ENCODE results near the gene OR6S1.

DNA sequence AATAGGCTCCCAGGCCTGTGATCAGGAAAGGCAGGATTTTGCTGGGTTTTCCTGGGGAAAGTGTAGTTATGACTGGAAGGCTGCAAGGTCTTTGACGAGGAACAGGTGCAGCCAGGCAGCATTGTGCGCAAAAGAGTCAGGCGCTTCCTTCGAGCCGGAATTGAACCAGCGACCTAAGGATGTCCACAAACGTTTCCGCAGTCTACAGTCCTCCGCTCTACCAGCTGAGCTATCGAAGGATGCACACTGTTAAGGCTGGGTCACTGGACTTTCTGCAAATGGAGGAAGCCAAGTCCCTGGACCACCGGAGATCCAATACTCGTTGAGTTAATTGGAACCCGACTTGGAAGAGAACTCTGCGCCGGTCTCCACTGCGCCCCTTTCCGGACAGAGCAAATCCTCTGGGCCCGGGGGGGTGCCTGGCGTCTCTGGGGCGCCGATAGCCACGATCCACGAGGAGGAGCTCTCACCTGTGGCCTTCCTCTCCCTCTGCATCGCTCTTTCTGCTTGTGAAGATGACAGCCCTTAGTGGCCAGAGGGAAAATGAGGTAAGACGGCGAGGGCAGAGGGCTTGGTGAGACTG lies 18.4 kb upstream of the OR6S1 start:
- TF ChIP-seq, protein P1, sequence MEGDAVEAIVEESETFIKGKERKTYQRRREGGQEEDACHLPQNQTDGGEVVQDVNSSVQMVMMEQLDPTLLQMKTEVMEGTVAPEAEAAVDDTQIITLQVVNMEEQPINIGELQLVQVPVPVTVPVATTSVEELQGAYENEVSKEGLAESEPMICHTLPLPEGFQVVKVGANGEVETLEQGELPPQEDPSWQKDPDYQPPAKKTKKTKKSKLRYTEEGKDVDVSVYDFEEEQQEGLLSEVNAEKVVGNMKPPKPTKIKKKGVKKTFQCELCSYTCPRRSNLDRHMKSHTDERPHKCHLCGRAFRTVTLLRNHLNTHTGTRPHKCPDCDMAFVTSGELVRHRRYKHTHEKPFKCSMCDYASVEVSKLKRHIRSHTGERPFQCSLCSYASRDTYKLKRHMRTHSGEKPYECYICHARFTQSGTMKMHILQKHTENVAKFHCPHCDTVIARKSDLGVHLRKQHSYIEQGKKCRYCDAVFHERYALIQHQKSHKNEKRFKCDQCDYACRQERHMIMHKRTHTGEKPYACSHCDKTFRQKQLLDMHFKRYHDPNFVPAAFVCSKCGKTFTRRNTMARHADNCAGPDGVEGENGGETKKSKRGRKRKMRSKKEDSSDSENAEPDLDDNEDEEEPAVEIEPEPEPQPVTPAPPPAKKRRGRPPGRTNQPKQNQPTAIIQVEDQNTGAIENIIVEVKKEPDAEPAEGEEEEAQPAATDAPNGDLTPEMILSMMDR (IDR thresholded peaks at IDR 0.05; ENCODE audit: poor library complexity): no peak
- no peak for TF ChIP-seq EZH2 (IDR thresholded peaks at IDR 0.05; ENCODE audit: borderline replicate concordance)
- TF ChIP-seq EZH2phosphoT487 (IDR thresholded peaks at IDR 0.05; ENCODE audit: low read depth, severe bottlenecking, unreplicated experiment): no peak

Measured in hepatocyte (in vitro differentiated cells).